Measurements from ENCODE around the gene MACROD2.
A peak's percentile ranks its signal among the peaks of the same experiment; 100 is the strongest.

MACROD2 gene

GRCh38 chr20:14759979-14760378 lies 764.7 kb downstream of the MACROD2 start:
- no peak for DNase-seq (ENCODE audit: low read depth)

GRCh38 chr20:14761903-14762302 lies 766.6 kb downstream of the MACROD2 start:
- DNase-seq (ENCODE audit: low read depth) = no peak

- no peak for DNase-seq (ENCODE audit: low read depth)
Measured at GRCh38 chr20:14764511-14765369, 769.4 kb downstream of the MACROD2 start.

GRCh38 chr20:14765370-14765701 lies 770.0 kb downstream of the MACROD2 start:
- DNase-seq (ENCODE audit: low read depth) = no peak

GRCh38 chr20:14773486-14773885 lies 778.2 kb downstream of the MACROD2 start:
- no peak for DNase-seq (ENCODE audit: low read depth)

- DNase-seq (ENCODE audit: low read depth) = peak; percentile 77
Measured at GRCh38 chr20:14775778-14776177, 780.5 kb downstream of the MACROD2 start.

GRCh38 chr20:14777591-14777990 lies 782.3 kb downstream of the MACROD2 start:
- peak; percentile 22 for DNase-seq (ENCODE audit: low read depth)

- no peak for DNase-seq (ENCODE audit: low read depth)
Measured at GRCh38 chr20:14778096-14778495, 782.8 kb downstream of the MACROD2 start.

GRCh38 chr20:14778875-14779274 lies 783.6 kb downstream of the MACROD2 start:
- no peak for DNase-seq (ENCODE audit: low read depth)

- DNase-seq (ENCODE audit: low read depth) = no peak
Measured at GRCh38 chr20:14780508-14780907, 785.2 kb downstream of the MACROD2 start.

- DNase-seq (ENCODE audit: low read depth) = no peak
Measured at GRCh38 chr20:14782731-14783130, 787.4 kb downstream of the MACROD2 start.

- no peak for DNase-seq (ENCODE audit: low read depth)
Measured at GRCh38 chr20:14783766-14784165, 788.5 kb downstream of the MACROD2 start.

GRCh38 chr20:14785065-14785743 lies 789.9 kb downstream of the MACROD2 start:
- DNase-seq (ENCODE audit: low read depth) = no peak

- no peak for DNase-seq (ENCODE audit: low read depth)
Measured at GRCh38 chr20:14790190-14790589, 794.9 kb downstream of the MACROD2 start.

- DNase-seq (ENCODE audit: low read depth) = peak; percentile 8
Measured at GRCh38 chr20:14790771-14791620, 795.7 kb downstream of the MACROD2 start.

GRCh38 chr20:14792915-14793314 lies 797.6 kb downstream of the MACROD2 start:
- no peak for DNase-seq (ENCODE audit: low read depth)

- no peak for DNase-seq (ENCODE audit: low read depth)
Measured at GRCh38 chr20:14799545-14800216, 804.4 kb downstream of the MACROD2 start.

- DNase-seq (ENCODE audit: low read depth) = no peak
Measured at GRCh38 chr20:14800707-14801425, 805.5 kb downstream of the MACROD2 start.

GRCh38 chr20:14801591-14802325 lies 806.4 kb downstream of the MACROD2 start:
- no peak for DNase-seq (ENCODE audit: low read depth)

- DNase-seq (ENCODE audit: low read depth) = no peak
Measured at GRCh38 chr20:14807224-14807623, 811.9 kb downstream of the MACROD2 start.

- DNase-seq (ENCODE audit: low read depth) = no peak
Measured at GRCh38 chr20:14815340-14815739, 820.0 kb downstream of the MACROD2 start.

All from iris pigment epithelial cell (primary cell).